WERI-Rb-1 (cell line): ENCODE measurements around the gene JKAMP.

ENCODE experiments used
- DNase-seq: peaks from one replicate; pipeline ENCODE4 v3.0.0-alpha.2; 2020
- H3K27ac ChIP-seq: fragments of 250-450 bp; sonication (Bioruptor Pico); 2 replicates; pipeline ENCODE4 v1.5.1; 2020; ENCODE audit warnings: mild to moderate bottlenecking, moderate library complexity
- H3K27me3 ChIP-seq: fragments of 250-450 bp; sonication (Bioruptor Pico); 2 replicates; pipeline ENCODE4 v1.5.1; 2021; ENCODE audit warnings: mild to moderate bottlenecking, low read depth, moderate library complexity; ENCODE audit not compliant: insufficient read depth, severe bottlenecking
- H3K36me3 ChIP-seq: fragments of 250-450 bp; sonication (Bioruptor Pico); 2 replicates; pipeline ENCODE4 v1.5.1; 2020; ENCODE audit warnings: mild to moderate bottlenecking, moderate library complexity
- H3K4me3 ChIP-seq: 2 replicates; pipeline ENCODE4 v1.5.1; 2011; ENCODE audit warnings: low read depth, mild to moderate bottlenecking, control low read depth, low read length
- H3K9me3 ChIP-seq: fragments of 250-450 bp; sonication (Bioruptor Pico); 2 replicates; pipeline ENCODE4 v1.5.1; 2021; ENCODE audit warnings: mild to moderate bottlenecking, moderate library complexity; ENCODE audit not compliant: severe bottlenecking
- TF ChIP-seq, protein P1 (sequence below): IDR thresholded peaks from 2 replicates; pipeline ENCODE4 v1.5.1; 2011; ENCODE audit warnings: low read depth, mild to moderate bottlenecking, control low read depth, inconsistent platforms, low read length

Gene JKAMP

DNA sequence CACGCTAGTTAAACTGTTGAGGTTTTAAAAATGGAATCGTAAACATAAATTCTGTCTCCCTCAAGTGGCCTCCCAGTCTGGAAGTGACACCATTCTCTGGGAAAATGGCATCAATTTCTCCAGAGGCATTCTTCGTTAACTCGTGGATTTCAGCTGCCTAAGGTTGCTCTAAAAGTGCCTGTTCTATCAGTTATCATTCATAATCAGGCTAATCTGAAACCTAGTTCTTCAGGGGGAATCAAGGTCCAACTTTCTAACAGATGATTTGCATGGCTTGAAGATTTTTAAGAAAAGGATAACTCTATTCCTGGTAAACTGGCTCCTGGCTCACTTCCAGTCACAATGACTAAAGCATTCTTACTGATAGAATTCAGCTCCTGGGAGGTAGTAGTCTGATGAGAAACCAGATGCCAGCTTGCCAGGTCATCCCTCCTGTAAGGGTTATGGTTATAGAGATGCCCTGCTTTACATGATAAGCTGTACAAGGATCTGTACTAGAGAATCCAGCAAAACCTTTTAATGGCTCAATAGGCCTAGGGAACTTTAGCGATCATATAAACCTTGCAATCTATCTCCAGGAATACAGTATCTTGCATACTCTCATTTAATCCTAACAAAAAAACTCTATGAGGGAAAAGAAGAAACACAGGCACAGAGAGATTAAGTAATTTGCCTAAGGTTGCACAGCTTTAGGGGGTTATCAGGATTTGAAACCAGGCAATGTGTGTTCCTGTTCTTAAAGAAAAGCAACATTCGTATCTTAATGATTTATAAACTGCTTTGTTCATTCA is 1.6 kb upstream of the JKAMP start:
- no peak for DNase-seq

DNA sequence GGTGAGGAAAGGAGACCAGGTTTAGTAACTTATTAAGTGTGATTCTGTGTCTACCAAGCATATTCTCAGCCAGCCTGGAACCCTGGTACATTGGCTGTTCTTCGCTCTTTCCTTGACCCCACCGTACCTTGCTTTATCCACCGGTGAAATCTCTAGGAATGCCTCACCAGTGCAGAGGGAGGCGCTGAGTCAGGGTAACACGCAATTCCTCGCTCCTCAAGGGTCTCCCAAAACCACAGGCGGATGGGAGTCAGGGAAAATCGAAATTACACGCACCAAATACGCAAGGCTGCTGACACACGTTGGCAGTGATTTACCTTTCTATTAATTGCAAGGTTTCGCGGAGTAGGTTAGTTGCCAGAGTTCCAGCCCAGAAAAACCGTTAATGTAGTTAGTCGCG is 954 bp upstream of the JKAMP start:
- TF ChIP-seq, protein P1, sequence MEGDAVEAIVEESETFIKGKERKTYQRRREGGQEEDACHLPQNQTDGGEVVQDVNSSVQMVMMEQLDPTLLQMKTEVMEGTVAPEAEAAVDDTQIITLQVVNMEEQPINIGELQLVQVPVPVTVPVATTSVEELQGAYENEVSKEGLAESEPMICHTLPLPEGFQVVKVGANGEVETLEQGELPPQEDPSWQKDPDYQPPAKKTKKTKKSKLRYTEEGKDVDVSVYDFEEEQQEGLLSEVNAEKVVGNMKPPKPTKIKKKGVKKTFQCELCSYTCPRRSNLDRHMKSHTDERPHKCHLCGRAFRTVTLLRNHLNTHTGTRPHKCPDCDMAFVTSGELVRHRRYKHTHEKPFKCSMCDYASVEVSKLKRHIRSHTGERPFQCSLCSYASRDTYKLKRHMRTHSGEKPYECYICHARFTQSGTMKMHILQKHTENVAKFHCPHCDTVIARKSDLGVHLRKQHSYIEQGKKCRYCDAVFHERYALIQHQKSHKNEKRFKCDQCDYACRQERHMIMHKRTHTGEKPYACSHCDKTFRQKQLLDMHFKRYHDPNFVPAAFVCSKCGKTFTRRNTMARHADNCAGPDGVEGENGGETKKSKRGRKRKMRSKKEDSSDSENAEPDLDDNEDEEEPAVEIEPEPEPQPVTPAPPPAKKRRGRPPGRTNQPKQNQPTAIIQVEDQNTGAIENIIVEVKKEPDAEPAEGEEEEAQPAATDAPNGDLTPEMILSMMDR = no peak
- H3K4me3 ChIP-seq = peak overlapping the region; percentile 85
- peak overlapping the region; percentile 93 for H3K27ac ChIP-seq
- H3K9me3 ChIP-seq = no peaks in the 10 kb centered on the region
- H3K36me3 ChIP-seq = peaks cover 16% of the 10 kb centered on the region
- H3K27me3 ChIP-seq = no peaks in the 10 kb centered on the region
- peak; percentile 28 for DNase-seq

More for the DNA sequence above, 1.6 kb upstream of the JKAMP start:
- H3K9me3 ChIP-seq = no peaks in the 10 kb centered on the region
- H3K4me3 ChIP-seq = peak overlapping the region; percentile 85
- H3K36me3 ChIP-seq = peaks cover 10% of the 10 kb centered on the region
- H3K27me3 ChIP-seq = no peaks in the 10 kb centered on the region
- TF ChIP-seq, protein P1 = no peak
- no peak overlapping the region for H3K27ac ChIP-seq

DNA sequence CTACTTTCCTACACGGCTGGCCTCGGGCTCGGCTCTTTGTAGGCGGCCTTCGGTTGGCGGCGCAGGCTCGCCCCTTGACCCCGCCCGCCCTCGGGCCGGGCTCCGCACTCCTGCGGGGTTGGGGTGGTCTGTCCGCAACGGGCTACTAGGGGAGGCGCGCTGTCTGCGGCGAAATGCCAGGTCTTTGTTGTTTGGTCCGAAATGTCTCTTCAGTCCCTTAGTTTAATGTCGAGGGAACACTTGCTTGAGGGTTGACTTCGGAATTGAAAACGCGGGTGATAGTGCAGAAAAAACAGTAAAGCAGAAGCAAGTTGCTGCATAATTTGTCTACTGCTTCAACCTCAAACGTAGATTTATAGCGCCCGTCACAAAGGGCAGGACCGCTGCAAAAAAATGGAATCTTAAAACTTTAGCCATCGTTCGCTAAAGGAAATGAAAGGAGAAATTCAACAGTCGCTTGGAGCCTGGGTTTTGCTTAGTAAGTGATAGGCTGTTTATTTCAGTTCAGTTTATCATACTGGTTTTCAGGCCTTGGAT is 390 bp downstream of the JKAMP start:
- TF ChIP-seq, protein P1 = no peak
- Histone ChIP-seq H3K4me3 (peak overlapping the region; percentile 85), H3K27ac (peak overlapping the region; percentile 93), H3K36me3 (peaks cover 27% of the 10 kb centered on the region), H3K9me3 (no peaks in the 10 kb centered on the region), H3K27me3 (no peaks in the 10 kb centered on the region)
- DNase-seq = no peak

DNA sequence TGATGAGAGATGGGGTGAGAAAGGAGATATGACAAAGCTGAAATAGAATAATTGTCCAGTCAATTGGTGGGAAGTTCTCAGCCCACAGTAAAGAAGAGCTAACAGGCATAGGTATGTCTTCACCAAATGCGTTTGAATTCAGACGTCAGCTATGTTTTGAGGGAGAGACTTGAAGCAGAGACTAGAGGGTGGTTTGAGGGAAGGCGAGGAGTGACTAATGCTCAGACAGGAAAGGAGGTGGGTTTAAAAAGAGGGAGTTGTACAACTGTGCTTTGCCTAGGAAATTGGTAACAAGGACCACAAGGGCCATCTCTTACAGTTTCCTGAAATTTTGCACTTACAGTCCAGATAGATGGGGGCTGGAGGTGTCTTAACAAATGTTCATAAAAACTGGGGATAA is 6.4 kb downstream of the JKAMP start:
- Histone ChIP-seq H3K36me3 (peaks cover 55% of the 10 kb centered on the region), H3K9me3 (no peaks in the 10 kb centered on the region), H3K27me3 (no peaks in the 10 kb centered on the region), H3K27ac (no peak overlapping the region), H3K4me3 (no peak overlapping the region)
- TF ChIP-seq, protein P1 = no peak
- DNase-seq = no peak

DNA sequence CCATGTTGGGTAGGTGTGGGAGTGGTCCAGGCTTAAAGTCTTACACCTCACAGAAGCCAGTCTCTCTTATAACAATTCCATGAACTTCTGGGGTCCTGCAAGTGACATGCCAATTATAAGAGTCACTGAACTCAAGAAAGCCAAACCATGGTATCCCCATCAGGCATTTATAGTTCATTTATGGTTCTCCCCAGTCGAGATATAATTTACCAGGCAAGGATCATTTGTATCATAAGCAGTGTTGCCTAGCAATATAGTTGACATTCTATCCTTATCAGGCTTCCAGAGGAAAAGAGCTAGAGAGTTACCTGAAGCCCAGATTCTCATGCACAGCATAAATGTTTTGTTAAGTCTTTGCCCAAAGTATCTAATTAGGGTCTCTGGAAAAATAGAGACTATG is 8.1 kb downstream of the JKAMP start:
- TF ChIP-seq, protein P1 = no peak
- H3K36me3 ChIP-seq = peaks cover 62% of the 10 kb centered on the region

DNA sequence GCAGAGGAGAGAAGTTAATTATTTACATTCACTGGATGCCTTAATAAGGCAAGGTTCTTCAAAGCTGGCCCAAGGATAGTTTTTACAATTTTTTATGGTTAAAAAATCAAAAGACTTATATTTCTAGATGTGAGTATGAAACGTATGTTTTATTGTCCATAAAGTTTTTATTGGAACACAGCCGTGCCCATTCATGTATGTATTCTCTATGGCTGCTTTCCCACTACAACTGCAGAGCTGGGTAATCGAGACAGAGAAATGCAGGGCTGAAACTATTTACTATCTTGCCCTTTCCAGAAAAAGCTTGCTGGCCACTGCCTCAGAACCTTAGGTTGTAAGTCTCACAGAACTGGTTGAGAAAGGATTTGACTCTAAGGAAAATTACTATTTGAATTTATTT is 16.4 kb downstream of the JKAMP start:
- DNase-seq = no peak
- H3K36me3 ChIP-seq = peaks cover 25% of the 10 kb centered on the region
- TF ChIP-seq, protein P1 = no peak

More for the DNA sequence above, 8.1 kb downstream of the JKAMP start:
- Histone ChIP-seq H3K27me3 (no peaks in the 10 kb centered on the region), H3K4me3 (no peak overlapping the region), H3K27ac (no peak overlapping the region), H3K9me3 (no peaks in the 10 kb centered on the region)
- DNase-seq = no peak

More for the DNA sequence above, 16.4 kb downstream of the JKAMP start:
- H3K9me3 ChIP-seq = no peaks in the 10 kb centered on the region
- H3K27me3 ChIP-seq = no peaks in the 10 kb centered on the region
- H3K27ac ChIP-seq = no peak overlapping the region
- H3K4me3 ChIP-seq = no peak overlapping the region
